K562 treated with DMSO at 1 percent for 4 hours (cell line): ENCODE data around the gene OXNAD1. TPM values are rescaled to one million over a fixed set of nuclear protein-coding genes. Genes with fewer than 3 reads are reported as not detected.

Experiments used
- total RNA-seq: library from RNA; unstranded; fragments of 300-600 nt; gene quantifications from 2 replicates; pipeline ENCODE4 v1.2.3, GENCODE V29; 2022; ENCODE audit not compliant: insufficient read depth

The OXNAD1 gene, protein sequence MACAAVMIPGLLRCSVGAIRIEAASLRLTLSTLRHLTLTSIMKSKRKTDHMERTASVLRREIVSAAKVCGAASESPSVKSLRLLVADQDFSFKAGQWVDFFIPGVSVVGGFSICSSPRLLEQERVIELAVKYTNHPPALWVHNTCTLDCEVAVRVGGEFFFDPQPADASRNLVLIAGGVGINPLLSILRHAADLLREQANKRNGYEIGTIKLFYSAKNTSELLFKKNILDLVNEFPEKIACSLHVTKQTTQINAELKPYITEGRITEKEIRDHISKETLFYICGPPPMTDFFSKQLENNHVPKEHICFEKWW
- 8.4 and 12.1 TPM in 2 replicates for total RNA-seq

GRCh38 chr3:16264708-16265454 is at the start of gene OXNAD1, which contains the start of gene DPH3:
TSS of gene OXNAD1 (plus strand) at chr3:16265212. CDS start at chr3:16270953, 5,741 bp downstream.
TSS of gene DPH3 (minus strand) at chr3:16264943. CDS start at chr3:16264876, 67 bp downstream.

Other genes starting within 250 kb of the OXNAD1 start
- gene GALNT15, start 90.5 kb upstream of the OXNAD1 start, total RNA-seq = not detected in 2 replicates
- 22.0 and 23.7 TPM in 2 replicates for gene DPH3, start 269 bp upstream of the OXNAD1 start, total RNA-seq
- not detected in 2 replicates for gene RFTN1, start 248.5 kb downstream of the OXNAD1 start, total RNA-seq